Activated naive CD8-positive, alpha-beta T cell treated with anti-CD3 and anti-CD28 coated beads, Interleukin-2, amount 50 U/mL, for 16 hours (primary cell): ENCODE measurements around the gene ST6GAL1.
A peak's percentile ranks its signal among the peaks of the same experiment; 100 is the strongest.
"Not testable (repeated sequence)": the region's sequence is repeated elsewhere in the genome, so short reads cannot be mapped to it uniquely, and the experiment has no call there.

Source experiments
- DNase-seq: peaks from one replicate; pipeline ENCODE4 v3.0.0-alpha.2; 2020; ENCODE audit warnings: low read depth, low spot score

The ST6GAL1 gene

DNA sequence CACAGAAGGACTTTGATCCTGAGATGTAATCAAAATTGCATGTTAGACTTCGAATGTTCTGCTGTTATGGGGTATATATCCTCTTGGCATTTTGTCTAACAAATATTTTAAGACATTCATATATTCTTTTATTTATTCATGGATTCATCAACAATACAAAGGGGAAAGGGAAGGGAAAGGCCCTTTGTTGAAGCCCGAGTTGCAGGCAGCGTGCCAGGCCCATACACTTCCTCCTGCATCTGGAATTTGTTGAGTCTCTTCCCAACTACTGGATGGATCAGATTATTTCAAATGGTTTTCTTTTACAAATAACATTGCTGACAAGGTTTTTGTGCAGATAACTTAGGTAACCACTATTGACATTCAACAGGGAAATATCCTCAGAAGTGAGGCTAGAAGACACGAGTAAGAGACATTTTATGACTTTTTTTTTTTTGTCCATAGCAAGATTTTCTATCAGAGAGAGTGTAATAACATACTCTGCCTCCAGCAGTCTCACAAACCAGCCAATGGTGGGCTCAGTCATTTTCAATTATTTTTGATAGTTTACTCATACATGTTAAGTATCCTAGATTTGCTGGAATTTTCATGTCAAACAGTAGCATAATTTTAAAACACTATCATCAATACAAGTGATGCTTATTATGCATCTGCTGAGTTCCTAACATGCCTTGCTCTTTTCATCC, 114.7 kb downstream of the ST6GAL1 start:
- no peak for DNase-seq

DNA sequence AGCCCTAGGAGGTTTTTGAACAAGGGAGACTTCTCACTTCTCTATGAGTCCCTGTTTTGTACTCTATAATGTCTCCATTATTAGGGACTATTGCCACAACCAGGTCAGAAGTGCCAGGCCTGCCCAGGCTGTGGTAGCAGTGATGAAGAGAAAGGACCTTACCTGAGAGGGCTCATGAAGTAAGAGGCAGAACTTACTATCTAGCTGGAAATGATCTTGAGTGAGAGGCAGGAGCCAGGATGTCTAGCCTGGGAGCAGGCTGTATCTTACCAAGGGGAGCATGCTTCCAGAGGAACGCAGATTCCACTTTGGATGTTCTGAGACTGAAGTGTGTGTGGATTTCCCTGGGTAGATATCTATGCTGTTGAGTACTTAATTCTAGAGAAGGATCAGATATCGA, 115.7 kb downstream of the ST6GAL1 start:
- no peak for DNase-seq

GRCh38 chr3:187049462-187050101, 119.3 kb downstream of the ST6GAL1 start:
- no peak for DNase-seq

DNA sequence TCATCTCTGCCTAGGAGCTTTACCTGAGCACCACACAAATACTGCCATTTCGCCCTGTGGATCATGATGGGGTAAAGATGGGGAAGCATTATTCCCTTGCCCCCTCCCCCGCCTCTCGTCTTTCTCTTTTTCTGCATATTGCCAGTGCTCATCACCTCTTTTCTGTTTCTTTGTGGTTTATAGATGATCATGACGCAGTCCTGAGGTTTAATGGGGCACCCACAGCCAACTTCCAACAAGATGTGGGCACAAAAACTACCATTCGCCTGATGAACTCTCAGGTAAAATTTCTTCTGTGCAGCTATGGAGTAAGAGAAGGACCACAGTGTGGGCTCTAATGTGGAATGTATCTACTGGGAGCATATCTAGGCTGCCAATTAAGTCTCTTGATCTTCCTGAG, 120.7 kb downstream of the ST6GAL1 start:
- DNase-seq, result no peak

DNA sequence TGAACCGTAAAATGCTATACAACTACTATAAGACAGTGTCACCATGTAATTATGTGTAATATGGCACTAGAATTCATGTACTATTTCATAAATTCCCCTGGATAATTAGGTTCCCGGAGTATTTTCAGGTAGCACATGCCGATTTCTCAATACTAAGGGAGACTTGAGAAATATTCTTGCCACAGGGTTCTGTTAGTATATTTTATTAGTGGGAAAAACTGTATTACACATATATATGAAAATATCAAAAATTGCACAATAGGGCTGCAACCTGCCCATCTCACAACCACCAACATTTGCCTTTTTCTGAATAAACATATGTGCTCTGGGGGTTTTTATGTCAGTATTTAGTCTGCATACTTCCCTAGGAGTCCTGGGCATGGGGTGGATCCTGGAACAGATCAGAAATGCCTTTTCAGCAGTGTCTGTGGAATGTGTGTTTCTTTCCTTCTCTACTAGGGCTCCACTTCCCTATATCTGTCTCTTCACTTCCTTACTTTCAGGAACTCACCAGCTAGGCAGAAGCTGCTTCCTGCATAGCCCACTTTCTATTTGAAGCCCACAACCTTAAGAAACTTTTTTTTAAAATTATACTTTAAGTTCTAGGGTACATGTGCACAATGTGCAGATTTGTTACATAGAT, 121.5 kb downstream of the ST6GAL1 start:
- no peak for DNase-seq

DNA sequence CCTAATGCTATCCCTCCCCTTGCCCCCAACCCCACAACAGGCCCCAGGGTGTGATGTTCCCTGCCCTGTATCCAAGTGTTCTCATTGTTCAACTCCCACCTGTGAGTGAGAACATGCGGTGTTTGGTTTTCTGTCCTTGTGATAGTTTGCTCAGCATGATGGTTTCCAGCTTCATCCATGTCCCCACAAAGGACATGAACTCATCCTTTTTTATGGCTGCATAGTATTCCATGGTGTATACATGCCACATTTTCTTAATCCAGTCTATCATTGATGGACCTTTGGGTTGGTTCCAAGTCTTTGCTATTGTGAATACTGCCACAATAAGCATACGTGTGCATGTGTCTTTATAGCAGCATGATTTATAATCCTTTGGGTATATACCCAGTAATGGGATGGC, 122.1 kb downstream of the ST6GAL1 start:
- DNase-seq, result not testable (repeated sequence)

- DNase-seq, result not testable (repeated sequence)
These were observed 124.1 kb downstream of the ST6GAL1 start for GRCh38 chr3:187054433-187054832.

GRCh38 chr3:187057803-187058202, 127.5 kb downstream of the ST6GAL1 start:
- DNase-seq, result not testable (repeated sequence)

DNA sequence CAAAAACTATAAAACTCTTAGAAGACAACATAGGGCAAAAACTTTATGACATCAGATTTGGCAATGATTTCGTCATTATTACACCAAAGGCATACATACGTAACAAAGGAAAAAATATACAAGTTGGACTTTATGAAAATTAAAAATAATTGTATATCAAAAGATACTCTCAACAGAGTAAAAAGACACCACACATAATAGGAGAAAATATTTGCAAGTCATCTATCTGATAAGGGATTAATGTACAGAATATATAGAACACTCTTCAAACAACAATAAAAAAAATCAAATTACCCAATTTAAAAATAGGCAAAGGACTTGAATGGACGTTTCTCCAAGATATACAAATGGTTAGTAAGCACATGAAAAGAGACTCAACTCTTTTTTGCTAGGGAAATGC, 131.4 kb downstream of the ST6GAL1 start:
- DNase-seq, result no peak

DNA sequence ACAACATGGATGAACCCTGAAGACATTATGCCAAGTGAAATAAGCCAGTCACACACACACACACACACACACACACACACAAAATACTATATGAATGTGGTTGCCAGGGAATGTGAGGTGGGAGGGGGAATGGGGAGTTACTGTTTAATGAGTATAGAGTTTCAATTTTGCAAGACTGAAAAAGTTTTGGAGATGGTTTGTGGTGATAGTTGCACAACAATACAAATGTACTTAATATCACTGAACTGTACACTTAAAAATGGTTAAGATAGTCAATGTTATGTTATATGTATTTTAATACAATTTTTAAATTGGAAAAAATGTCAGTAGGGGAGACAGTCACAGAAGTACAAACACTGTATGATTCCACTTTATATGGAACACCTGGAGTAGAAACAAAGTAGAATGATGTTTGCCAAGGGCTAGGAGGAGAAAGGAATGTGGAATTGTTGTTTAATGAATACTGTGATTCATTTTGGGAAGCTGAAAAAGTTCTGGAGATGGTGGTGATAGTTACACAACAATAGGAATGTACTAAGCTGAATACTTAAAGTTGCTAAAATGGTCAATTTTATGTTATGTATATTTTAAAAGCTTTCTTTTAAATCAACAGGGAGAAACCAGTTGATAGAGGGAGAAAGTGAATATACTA, 132.3 kb downstream of the ST6GAL1 start:
- no peak for DNase-seq

GRCh38 chr3:187063286-187064121, 133.2 kb downstream of the ST6GAL1 start:
- no peak for DNase-seq

DNA sequence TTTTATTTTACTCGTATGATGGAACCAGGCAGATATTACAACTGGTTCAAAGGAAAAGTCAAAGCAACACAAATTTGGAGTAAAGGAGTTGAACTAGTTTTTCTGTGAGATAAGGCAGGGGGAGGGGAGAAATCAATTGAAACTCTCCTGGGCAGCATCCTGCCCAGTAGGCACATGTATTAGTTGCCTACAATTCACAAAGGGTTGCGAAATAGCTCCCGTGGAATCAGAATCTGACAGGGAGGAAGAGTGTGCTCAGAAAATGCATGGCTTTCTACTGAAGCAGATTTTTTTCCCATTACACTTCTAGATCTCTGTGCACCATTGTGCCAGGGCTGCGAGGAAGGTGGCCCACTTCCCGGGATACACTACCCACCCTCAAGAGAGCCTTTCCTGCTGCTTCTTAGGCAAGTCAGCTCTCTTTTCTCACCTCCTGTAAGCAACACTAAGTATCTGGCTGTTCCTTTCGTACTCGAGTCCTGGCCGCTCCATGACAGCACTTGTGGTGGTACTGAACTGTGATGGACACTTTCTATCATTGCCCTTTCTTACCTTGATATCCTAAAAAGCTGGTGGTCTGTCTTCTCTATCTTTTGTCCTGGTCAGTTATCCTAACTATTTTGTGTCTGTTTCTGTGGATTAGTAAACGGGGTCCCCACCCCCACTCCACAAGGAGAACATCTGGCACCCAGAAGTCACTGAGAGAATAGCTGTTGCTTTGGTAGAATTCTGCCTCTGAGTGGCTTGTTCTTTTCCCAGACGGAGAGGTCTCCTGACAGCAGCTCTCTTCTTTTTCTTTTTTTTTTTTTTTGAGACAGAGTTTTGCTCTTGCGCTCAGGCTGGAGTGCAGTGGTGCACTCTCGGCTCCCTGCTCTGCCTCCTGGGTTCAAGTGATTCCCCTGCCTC, 134.1 kb downstream of the ST6GAL1 start:
- no peak for DNase-seq

DNA sequence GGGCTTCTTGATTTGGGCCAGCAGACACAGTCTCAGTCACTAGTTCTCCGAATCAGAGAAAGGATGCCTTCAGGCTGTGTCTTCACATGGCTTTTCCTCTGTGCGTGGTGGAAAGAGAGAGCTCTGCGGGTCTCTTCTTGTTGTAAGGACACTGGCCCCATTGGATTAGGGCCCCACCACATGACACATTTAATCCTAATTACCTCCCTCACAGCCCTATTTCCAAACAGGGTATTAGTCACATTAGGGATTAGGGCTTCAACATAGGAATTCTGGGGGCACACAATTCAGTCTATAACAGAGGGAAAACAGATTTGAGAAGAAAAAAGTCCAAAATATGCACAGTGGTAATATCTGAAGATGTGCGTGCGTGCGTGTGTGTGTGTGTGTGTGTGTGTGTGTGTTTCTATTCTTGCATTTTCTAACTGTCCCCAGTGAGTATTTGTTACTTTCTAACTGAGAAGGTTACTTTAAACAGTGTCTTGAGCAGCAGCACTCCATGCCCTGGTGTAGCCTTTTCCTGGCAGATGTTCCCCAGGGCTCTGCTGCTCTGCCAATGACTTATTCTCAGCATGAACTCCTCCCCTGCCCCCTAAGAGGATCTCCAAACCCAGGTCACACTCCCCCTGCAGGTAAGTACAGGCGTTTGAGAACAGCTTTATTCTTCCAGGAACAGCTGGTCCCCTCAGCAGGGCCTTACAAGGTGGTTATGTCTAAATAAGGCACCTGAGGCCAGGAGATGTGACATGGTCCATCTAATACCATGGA, 136.1 kb downstream of the ST6GAL1 start:
- DNase-seq, result peak; percentile 18

- no peak for DNase-seq
These were observed 138.5 kb downstream of the ST6GAL1 start for GRCh38 chr3:187068787-187069186.

DNA sequence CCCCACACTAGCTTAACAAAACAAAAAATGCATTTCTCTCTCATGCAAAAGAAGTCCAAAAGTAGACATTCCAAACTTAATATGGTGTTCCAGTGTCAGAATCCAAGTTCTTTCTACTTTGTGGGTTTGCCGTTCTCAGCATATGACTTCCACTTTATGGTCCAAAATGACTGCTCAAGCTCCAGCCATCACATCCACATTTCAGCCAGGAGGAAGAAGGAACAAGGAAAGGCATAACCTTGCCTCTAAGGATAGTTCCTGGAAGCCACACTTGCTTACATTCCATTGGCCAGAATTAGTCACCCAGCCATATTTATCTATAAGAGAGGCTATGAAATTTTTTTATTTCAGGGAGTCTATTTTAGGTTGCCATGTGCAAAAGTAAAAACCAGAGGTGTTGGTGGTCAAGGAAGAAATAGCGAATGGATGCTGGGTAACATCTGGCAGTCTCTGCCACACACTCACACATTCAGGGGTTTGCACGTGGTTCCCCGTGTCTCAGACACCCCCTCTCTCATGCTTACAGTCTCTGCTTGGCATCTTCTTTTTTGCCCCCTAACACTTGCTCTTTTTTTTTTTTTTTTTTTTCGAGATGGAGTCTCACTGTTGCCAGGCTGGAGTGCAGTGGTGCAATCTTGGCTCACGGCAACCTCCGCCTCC, 139.7 kb downstream of the ST6GAL1 start:
- DNase-seq, result no peak

DNA sequence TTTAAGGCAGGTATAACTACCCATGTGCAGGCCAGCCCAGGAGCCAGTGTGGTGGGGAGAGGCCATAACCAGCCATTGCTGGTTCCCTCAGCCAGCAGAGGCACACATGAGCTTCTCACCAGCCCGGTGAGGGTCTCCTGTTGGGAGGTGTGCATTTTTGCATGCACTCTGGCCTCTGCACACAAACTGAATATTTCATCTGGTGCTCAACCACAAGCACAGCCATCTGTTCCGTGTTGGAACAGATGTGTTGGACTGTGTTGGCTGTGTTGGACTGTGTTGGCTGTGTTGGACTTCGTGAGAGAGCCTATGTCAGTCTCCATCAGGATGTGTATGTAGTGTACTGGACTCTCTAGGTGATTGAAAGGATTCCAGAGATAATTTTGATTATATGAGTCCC, 141.8 kb downstream of the ST6GAL1 start:
- DNase-seq, result no peak

GRCh38 chr3:187072511-187072910, 142.2 kb downstream of the ST6GAL1 start:
- DNase-seq, result no peak

- no peak for DNase-seq
These were observed 143.3 kb downstream of the ST6GAL1 start for GRCh38 chr3:187073581-187074098.

DNA sequence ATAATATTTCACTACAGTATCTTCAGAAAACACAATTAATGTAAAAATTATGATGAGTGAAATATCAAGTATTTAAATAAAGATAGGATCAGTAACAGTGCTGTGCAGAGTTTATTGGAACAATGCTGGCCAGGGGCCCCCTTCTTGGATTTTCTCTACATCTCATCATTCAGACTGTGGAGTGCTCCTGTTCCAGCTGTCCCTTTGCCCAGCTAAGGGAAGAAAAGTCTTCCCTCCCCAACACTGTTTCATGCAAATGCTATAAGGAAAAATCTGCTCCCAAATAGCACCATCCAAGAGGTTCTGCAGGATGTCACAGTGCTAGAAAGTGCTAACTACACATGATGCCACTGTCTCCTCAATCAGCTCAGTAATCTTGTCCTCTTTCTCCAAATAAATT, 144.5 kb downstream of the ST6GAL1 start:
- DNase-seq, result no peak
